Testis (tissue), 3 donors: ENCODE data around the gene TGDS. TPM values are rescaled to one million over a fixed set of nuclear protein-coding genes. Genes with fewer than 3 reads are reported as not detected.

ENCODE experiments used
- DNase-seq: peaks from one replicate; pipeline ENCODE4 v3.0.0-alpha.2; 2019
- H3K27ac ChIP-seq, 2 donors: fragments of 200-600 bp; sonication (generic); one replicate each; pipeline ENCODE4 v1.5.1; 2019
- H3K27me3 ChIP-seq: fragments of 200-600 bp; sonication (generic); one replicate; pipeline ENCODE4 v1.5.1; 2019
- H3K36me3 ChIP-seq: fragments of 200-600 bp; sonication (generic); one replicate; pipeline ENCODE4 v1.5.1; 2017; ENCODE audit warnings: low read depth; ENCODE audit errors: missing control alignments
- H3K4me1 ChIP-seq: fragments of 200-600 bp; sonication (generic); one replicate; pipeline ENCODE4 v1.5.1; 2019
- H3K4me3 ChIP-seq, 2 donors: fragments of 200-600 bp; sonication (generic); one replicate each; pipeline ENCODE4 v1.5.1; 2017 to 2019
- H3K9me3 ChIP-seq: fragments of 200-600 bp; sonication (generic); one replicate; pipeline ENCODE4 v1.5.1; 2017
- POLR2A ChIP-seq: fragments of 450-650 bp; IDR thresholded peaks from one replicate; pipeline ENCODE4 v1.6.1; 2017; ENCODE audit warnings: antibody characterized with exemption, mild to moderate bottlenecking, moderate library complexity
- WGBS, 2 donors: methylation state at CpG; one replicate each; pipeline ENCODE4 v1.1.5; 2018; 5-methylcytosine and 5-hydroxymethylcytosine counted together
- intact Hi-C: fragments of 100-400 bp; cut with DNase I; formaldehyde crosslinking; loops from one replicate; pipeline ENCODE4 v1.15.1; 2023; ENCODE audit warnings: low total_unique reads
- polyA plus RNA-seq: library from polyadenylated mRNA; stranded (reverse); fragments of 350-450 nt; fragmentation: Illumina TruSeq; extraction: RNeasy Lipid Tissue Mini Kit (QIAGEN cat#74804); gene quantifications from one replicate; pipeline ENCODE4 v1.2.3, GENCODE V29; 2014; ENCODE audit warnings: low read depth, low replicate concordance; ENCODE audit not compliant: insufficient read depth
- total RNA-seq, 2 donors: library from RNA; depleted of rRNA; stranded (reverse); fragments of >200 nt; gene quantifications; one replicate each; pipeline ENCODE4 v1.2.3, GENCODE V29; 2016
- TF ChIP-seq, protein P1 (sequence below), 3 experiments: fragments of 450-650 bp in 2 of 3; fragments of 200-600 bp in 1 of 3; sonication (generic) in 1 of 3; IDR thresholded peaks; one replicate each; pipeline ENCODE4 v1.5.1; 2016 to 2019; ENCODE audit warnings: antibody characterized with exemption in 3 of 3, mild to moderate bottlenecking in 2 of 3, moderate library complexity in 1 of 3

The TGDS gene
- total and polyA plus RNA-seq, 3 donors from 2014 or later, result 8.7 to 10.1 (median 9.5) TPM

DNA sequence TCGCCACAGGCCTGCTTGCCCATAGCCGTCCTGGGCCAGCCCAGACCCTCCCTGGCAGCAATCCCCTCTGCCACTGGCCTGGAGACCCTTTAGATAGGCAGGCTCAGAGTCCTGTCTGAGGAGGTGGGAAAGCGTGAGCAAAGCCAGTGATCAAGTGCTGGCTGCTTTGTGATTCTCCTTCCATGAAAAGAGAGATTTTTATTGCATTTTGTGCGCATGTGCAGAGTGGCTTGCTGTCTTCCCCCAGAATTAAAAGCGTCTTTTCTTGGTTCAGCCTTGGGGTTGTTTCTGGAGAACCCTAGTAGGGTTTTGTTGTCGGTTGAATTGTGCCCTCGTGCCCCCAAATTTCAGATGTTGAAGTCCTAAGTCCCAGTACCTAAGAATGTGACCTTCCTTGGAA lies 71.5 kb downstream of the TGDS start:
- WGBS, 2 donors, result 96% methylated on average over 5 to 7 of the region's 7 CpGs
- Histone ChIP-seq H3K9me3 (no peaks in the 10 kb centered on the region), H3K27me3 (no peaks in the 10 kb centered on the region), H3K36me3 (no peaks in the 10 kb centered on the region), H3K4me1 (no peaks in the 10 kb centered on the region), H3K27ac (no peak overlapping the region), H3K4me3 (no peak overlapping the region)
- intact Hi-C loops, result no loop called here
- no peak for DNase-seq
- TF ChIP-seq, protein P1, sequence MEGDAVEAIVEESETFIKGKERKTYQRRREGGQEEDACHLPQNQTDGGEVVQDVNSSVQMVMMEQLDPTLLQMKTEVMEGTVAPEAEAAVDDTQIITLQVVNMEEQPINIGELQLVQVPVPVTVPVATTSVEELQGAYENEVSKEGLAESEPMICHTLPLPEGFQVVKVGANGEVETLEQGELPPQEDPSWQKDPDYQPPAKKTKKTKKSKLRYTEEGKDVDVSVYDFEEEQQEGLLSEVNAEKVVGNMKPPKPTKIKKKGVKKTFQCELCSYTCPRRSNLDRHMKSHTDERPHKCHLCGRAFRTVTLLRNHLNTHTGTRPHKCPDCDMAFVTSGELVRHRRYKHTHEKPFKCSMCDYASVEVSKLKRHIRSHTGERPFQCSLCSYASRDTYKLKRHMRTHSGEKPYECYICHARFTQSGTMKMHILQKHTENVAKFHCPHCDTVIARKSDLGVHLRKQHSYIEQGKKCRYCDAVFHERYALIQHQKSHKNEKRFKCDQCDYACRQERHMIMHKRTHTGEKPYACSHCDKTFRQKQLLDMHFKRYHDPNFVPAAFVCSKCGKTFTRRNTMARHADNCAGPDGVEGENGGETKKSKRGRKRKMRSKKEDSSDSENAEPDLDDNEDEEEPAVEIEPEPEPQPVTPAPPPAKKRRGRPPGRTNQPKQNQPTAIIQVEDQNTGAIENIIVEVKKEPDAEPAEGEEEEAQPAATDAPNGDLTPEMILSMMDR (IDR thresholded peaks at IDR 0.05), result no peak
- TF ChIP-seq POLR2A, result no peak

Other genes starting within 250 kb of the TGDS start
- 1 to 10 TPM; 2.7 to 2.9 TPM for gene DCT, start 116.5 kb downstream of the TGDS start, total RNA-seq
- 2.1 TPM for gene DCT, start 116.5 kb downstream of the TGDS start, polyA plus RNA-seq
- 1 to 10 TPM; 2.0 to 3.3 TPM for gene GPR180, start 5.7 kb upstream of the TGDS start, total RNA-seq
- gene GPR180, start 5.7 kb upstream of the TGDS start, polyA plus RNA-seq, result 2.7 TPM
- gene SOX21, start 116.4 kb upstream of the TGDS start, total RNA-seq, result under 1 TPM; 0.56 to 0.71 TPM
- gene SOX21, start 116.4 kb upstream of the TGDS start, polyA plus RNA-seq, result 0.15 TPM